CD4-positive, CD25-positive, alpha-beta regulatory T cell (primary cell): ENCODE measurements around the gene SPON2. TPM values are rescaled to one million over a fixed set of nuclear protein-coding genes. Genes with fewer than 3 reads are reported as not detected.

Source experiments
- polyA plus RNA-seq, 4 donors: library from polyadenylated mRNA; unstranded; fragments of 300-500 nt; fragmentation: Illumina TruSeq; gene quantifications; one replicate each; pipeline ENCODE4 v1.2.3, GENCODE V29; 2021
- total RNA-seq: library from RNA; stranded (reverse); gene quantifications from one replicate; pipeline ENCODE4 v1.2.3, GENCODE V29; 2022

SPON2 gene
- total and polyA plus RNA-seq, 5 donors from 2014 or later = 3.4 to 23.9 (median 6.2) TPM

Other genes with a start within 250 kb of the SPON2 start
- gene GAK, start 240.3 kb downstream of the SPON2 start, total RNA-seq = 254 TPM
- 10 to 100 TPM; 37.5 to 50.7 (median 39.1) TPM for gene GAK, start 240.3 kb downstream of the SPON2 start, polyA plus RNA-seq
- 46.0 TPM for gene TMEM175, start 240.1 kb downstream of the SPON2 start, total RNA-seq
- 10 to 100 TPM; 12.1 to 17.5 (median 14.1) TPM for gene TMEM175, start 240.1 kb downstream of the SPON2 start, polyA plus RNA-seq
- 22.5 TPM for gene DGKQ, start 199.0 kb downstream of the SPON2 start, total RNA-seq
- 1 to 10 TPM; 2.4 to 5.4 (median 3.1) TPM for gene DGKQ, start 199.0 kb downstream of the SPON2 start, polyA plus RNA-seq
- gene IDUA, start 185.5 kb downstream of the SPON2 start, total RNA-seq = 55.5 TPM
- gene IDUA, start 185.5 kb downstream of the SPON2 start, polyA plus RNA-seq = 10 to 100 TPM in 1 of 4 donors, 1 to 10 TPM in 3; 7.5 to 13.1 (median 8.5) TPM
- gene SLC26A1, start 179.2 kb downstream of the SPON2 start, total RNA-seq = 0.37 TPM
- gene SLC26A1, start 179.2 kb downstream of the SPON2 start, polyA plus RNA-seq = 1 to 10 TPM in 2 of 4 donors, under 1 TPM in 2; 0.42 to 1.7 (median 1.0) TPM
- gene FGFRL1, start 161.0 kb downstream of the SPON2 start, total RNA-seq = 14.3 TPM
- 1 to 10 TPM in 1 of 4 donors, under 1 TPM in 3; 0.27 to 1.6 (median 0.33) TPM for gene FGFRL1, start 161.0 kb downstream of the SPON2 start, polyA plus RNA-seq
- gene RNF212, start 59.0 kb downstream of the SPON2 start, total RNA-seq = 3.2 TPM
- gene RNF212, start 59.0 kb downstream of the SPON2 start, polyA plus RNA-seq = 1 to 10 TPM; 2.8 to 5.4 (median 3.2) TPM
- 198 TPM for gene CTBP1, start 76.5 kb upstream of the SPON2 start, total RNA-seq
- 10 to 100 TPM; 32.4 to 82.8 (median 52.0) TPM for gene CTBP1, start 76.5 kb upstream of the SPON2 start, polyA plus RNA-seq
- gene MAEA, start 117.3 kb upstream of the SPON2 start, total RNA-seq = 77.7 TPM
- 10 to 100 TPM; 61.2 to 76.2 (median 66.2) TPM for gene MAEA, start 117.3 kb upstream of the SPON2 start, polyA plus RNA-seq
- gene UVSSA, start 174.6 kb upstream of the SPON2 start, total RNA-seq = 42.9 TPM
- 1 to 10 TPM; 2.1 to 4.4 (median 3.4) TPM for gene UVSSA, start 174.6 kb upstream of the SPON2 start, polyA plus RNA-seq
- gene NKX1-1, start 233.9 kb upstream of the SPON2 start, total RNA-seq = not detected
- not detected for gene NKX1-1, start 233.9 kb upstream of the SPON2 start, polyA plus RNA-seq